ENCODE measurements around the gene MYOM1.

MYOM1 gene

GRCh38 chr18:3054780-3055179 is 165.0 kb downstream of the MYOM1 start:
- no peaks in the 10 kb centered on the region for H3K9me2 ChIP-seq (replicated peaks; ENCODE audit: control insufficient read depth, low read length)
- peaks cover 9% of the 10 kb centered on the region for H3K4me1 ChIP-seq (ENCODE audit: control insufficient read depth, low read length)
- H3K4me2 ChIP-seq (ENCODE audit: low read length): no peak overlapping the region
- H3K36me3 ChIP-seq (ENCODE audit: control insufficient read depth, low read length): no peaks in the 10 kb centered on the region
- H3F3A ChIP-seq (ENCODE audit: control insufficient read depth, insufficient read depth): no peaks in the 10 kb centered on the region
- no peak overlapping the region for H3K27ac ChIP-seq (ENCODE audit: low read depth, low read length)
- no peaks in the 10 kb centered on the region for H3K79me2 ChIP-seq (ENCODE audit: control insufficient read depth, low read length)
- H3K27me3 ChIP-seq (ENCODE audit: control insufficient read depth, low read length): no peaks in the 10 kb centered on the region
- TF ChIP-seq EZH2phosphoT487 (IDR thresholded peaks at IDR 0.05; ENCODE audit: borderline replicate concordance, low read length): no peak
- TF ChIP-seq, protein P1, sequence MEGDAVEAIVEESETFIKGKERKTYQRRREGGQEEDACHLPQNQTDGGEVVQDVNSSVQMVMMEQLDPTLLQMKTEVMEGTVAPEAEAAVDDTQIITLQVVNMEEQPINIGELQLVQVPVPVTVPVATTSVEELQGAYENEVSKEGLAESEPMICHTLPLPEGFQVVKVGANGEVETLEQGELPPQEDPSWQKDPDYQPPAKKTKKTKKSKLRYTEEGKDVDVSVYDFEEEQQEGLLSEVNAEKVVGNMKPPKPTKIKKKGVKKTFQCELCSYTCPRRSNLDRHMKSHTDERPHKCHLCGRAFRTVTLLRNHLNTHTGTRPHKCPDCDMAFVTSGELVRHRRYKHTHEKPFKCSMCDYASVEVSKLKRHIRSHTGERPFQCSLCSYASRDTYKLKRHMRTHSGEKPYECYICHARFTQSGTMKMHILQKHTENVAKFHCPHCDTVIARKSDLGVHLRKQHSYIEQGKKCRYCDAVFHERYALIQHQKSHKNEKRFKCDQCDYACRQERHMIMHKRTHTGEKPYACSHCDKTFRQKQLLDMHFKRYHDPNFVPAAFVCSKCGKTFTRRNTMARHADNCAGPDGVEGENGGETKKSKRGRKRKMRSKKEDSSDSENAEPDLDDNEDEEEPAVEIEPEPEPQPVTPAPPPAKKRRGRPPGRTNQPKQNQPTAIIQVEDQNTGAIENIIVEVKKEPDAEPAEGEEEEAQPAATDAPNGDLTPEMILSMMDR (IDR thresholded peaks at IDR 0.05; ENCODE audit: low read depth, low read length, poor library complexity, severe bottlenecking): no peak
- H4K20me1 ChIP-seq (ENCODE audit: control insufficient read depth, insufficient read depth, low read depth, low read length): no peaks in the 10 kb centered on the region
- H3K9me3 ChIP-seq (ENCODE audit: control insufficient read depth, insufficient read depth, low read length): no peaks in the 10 kb centered on the region
- H3K4me3 ChIP-seq (ENCODE audit: low read length): no peak overlapping the region

DNA sequence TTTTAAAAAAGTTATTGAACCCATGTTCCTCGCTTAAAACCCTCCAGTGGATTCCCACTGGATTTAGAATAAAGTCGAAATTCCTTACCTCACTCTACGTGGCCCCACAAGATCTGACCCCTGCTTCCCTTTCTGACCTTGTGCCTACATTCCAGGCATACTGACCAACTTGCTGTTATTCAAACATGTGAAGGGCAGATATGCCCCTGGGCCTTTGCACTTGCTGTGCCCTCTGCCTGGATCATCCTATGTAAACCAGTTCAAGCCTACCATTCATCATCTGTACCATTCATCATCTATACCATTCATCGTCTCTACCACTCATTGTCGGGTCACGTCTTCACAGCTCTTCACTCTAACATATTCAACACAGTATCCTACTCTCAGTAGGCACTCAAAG is 165.6 kb downstream of the MYOM1 start:
- H3K4me3 ChIP-seq (ENCODE audit: low read length): no peak overlapping the region
- no peaks in the 10 kb centered on the region for H3K27me3 ChIP-seq (ENCODE audit: control insufficient read depth, low read length)
- TF ChIP-seq, protein P1 (IDR thresholded peaks at IDR 0.05; ENCODE audit: low read depth, low read length, poor library complexity, severe bottlenecking): no peak
- no peak for TF ChIP-seq EZH2phosphoT487 (IDR thresholded peaks at IDR 0.05; ENCODE audit: borderline replicate concordance, low read length)
- H3K36me3 ChIP-seq (ENCODE audit: control insufficient read depth, low read length): no peaks in the 10 kb centered on the region
- no peaks in the 10 kb centered on the region for H3K9me2 ChIP-seq (replicated peaks; ENCODE audit: control insufficient read depth, low read length)
- no peaks in the 10 kb centered on the region for H3F3A ChIP-seq (ENCODE audit: control insufficient read depth, insufficient read depth)
- H3K4me2 ChIP-seq (ENCODE audit: low read length): no peak overlapping the region
- H3K9me3 ChIP-seq (ENCODE audit: control insufficient read depth, insufficient read depth, low read length): no peaks in the 10 kb centered on the region
- H3K4me1 ChIP-seq (ENCODE audit: control insufficient read depth, low read length): peaks cover 3% of the 10 kb centered on the region
- no peaks in the 10 kb centered on the region for H3K79me2 ChIP-seq (ENCODE audit: control insufficient read depth, low read length)
- H4K20me1 ChIP-seq (ENCODE audit: control insufficient read depth, insufficient read depth, low read depth, low read length): no peaks in the 10 kb centered on the region
- no peak overlapping the region for H3K27ac ChIP-seq (ENCODE audit: low read depth, low read length)

DNA sequence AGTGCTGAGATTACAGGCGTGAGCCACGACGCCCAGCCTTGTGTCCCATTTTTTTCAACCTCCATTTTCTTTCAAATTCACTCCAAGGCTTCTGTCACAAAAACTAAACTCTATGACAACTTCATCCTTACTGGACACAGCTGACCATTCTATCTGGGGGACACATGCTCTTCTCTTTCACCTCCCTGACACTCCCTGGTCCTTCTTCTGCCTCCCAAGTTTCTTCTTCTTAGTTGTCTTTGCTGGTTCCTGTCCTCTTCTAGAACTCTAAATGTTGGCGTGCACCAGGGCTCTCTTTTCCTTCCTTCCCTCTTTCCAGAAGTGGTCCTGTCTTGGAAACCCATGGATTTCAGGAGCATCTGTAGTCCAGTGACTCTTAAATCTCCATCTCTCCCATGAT is 166.7 kb downstream of the MYOM1 start:
- TF ChIP-seq, protein P1 (IDR thresholded peaks at IDR 0.05; ENCODE audit: low read depth, low read length, poor library complexity, severe bottlenecking): no peak
- TF ChIP-seq EZH2phosphoT487 (IDR thresholded peaks at IDR 0.05; ENCODE audit: borderline replicate concordance, low read length): no peak
- H3K9me2 ChIP-seq (replicated peaks; ENCODE audit: control insufficient read depth, low read length): no peaks in the 10 kb centered on the region
- no peak overlapping the region for H3K4me2 ChIP-seq (ENCODE audit: low read length)
- H3K9me3 ChIP-seq (ENCODE audit: control insufficient read depth, insufficient read depth, low read length): no peaks in the 10 kb centered on the region
- no peak overlapping the region for H3K4me3 ChIP-seq (ENCODE audit: low read length)
- H3K27ac ChIP-seq (ENCODE audit: low read depth, low read length): no peak overlapping the region
- H3K79me2 ChIP-seq (ENCODE audit: control insufficient read depth, low read length): no peaks in the 10 kb centered on the region
- H4K20me1 ChIP-seq (ENCODE audit: control insufficient read depth, insufficient read depth, low read depth, low read length): no peaks in the 10 kb centered on the region
- no peaks in the 10 kb centered on the region for H3K4me1 ChIP-seq (ENCODE audit: control insufficient read depth, low read length)
- no peaks in the 10 kb centered on the region for H3F3A ChIP-seq (ENCODE audit: control insufficient read depth, insufficient read depth)
- no peaks in the 10 kb centered on the region for H3K36me3 ChIP-seq (ENCODE audit: control insufficient read depth, low read length)
- H3K27me3 ChIP-seq (ENCODE audit: control insufficient read depth, low read length): peaks cover 1% of the 10 kb centered on the region

DNA sequence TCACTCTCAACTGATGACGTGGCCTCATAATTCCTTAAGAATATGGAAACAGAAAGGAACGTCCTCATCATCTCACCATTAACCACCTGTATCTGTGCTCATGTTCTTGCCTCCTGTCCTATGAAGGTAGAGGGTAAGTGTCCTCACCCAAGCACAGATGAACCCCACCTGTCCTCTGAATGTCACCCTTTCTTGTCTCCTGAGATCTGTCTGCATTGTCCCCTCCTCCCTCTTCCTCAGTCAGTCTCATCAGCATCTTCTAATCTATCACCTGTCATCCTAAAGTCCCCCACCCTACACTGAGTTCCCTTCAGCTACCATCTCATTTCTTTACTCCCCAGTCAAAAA is 167.4 kb downstream of the MYOM1 start:
- Histone ChIP-seq H3K36me3 (ENCODE audit: control insufficient read depth, low read length) (no peaks in the 10 kb centered on the region), H3K27ac (ENCODE audit: low read depth, low read length) (no peak overlapping the region), H3K4me2 (ENCODE audit: low read length) (no peak overlapping the region), H3F3A (ENCODE audit: control insufficient read depth, insufficient read depth) (no peaks in the 10 kb centered on the region), H3K4me3 (ENCODE audit: low read length) (no peak overlapping the region), H3K9me3 (ENCODE audit: control insufficient read depth, insufficient read depth, low read length) (no peaks in the 10 kb centered on the region), H3K79me2 (ENCODE audit: control insufficient read depth, low read length) (no peaks in the 10 kb centered on the region), H3K9me2 (replicated peaks; ENCODE audit: control insufficient read depth, low read length) (no peaks in the 10 kb centered on the region), H3K4me1 (ENCODE audit: control insufficient read depth, low read length) (no peaks in the 10 kb centered on the region), H4K20me1 (ENCODE audit: control insufficient read depth, insufficient read depth, low read depth, low read length) (no peaks in the 10 kb centered on the region), H3K27me3 (ENCODE audit: control insufficient read depth, low read length) (peaks cover 5% of the 10 kb centered on the region)
- TF ChIP-seq, protein P1 (IDR thresholded peaks at IDR 0.05; ENCODE audit: low read depth, low read length, poor library complexity, severe bottlenecking): no peak
- TF ChIP-seq EZH2phosphoT487 (IDR thresholded peaks at IDR 0.05; ENCODE audit: borderline replicate concordance, low read length): no peak

Measured in DOHH2 (cell line).